HUDEP-2 (cell line): ENCODE data around the gene TBC1D1.
A peak's percentile ranks its signal among the peaks of the same experiment; 100 is the strongest.

Experiments
- DNase-seq, 76 experiments: peaks; one replicate each; lab custom pipeline; 2025; ENCODE audit not compliant: unreplicated experiment in 76 of 76; lab: John Stamatoyannopoulos, UW

The TBC1D1 gene

DNA sequence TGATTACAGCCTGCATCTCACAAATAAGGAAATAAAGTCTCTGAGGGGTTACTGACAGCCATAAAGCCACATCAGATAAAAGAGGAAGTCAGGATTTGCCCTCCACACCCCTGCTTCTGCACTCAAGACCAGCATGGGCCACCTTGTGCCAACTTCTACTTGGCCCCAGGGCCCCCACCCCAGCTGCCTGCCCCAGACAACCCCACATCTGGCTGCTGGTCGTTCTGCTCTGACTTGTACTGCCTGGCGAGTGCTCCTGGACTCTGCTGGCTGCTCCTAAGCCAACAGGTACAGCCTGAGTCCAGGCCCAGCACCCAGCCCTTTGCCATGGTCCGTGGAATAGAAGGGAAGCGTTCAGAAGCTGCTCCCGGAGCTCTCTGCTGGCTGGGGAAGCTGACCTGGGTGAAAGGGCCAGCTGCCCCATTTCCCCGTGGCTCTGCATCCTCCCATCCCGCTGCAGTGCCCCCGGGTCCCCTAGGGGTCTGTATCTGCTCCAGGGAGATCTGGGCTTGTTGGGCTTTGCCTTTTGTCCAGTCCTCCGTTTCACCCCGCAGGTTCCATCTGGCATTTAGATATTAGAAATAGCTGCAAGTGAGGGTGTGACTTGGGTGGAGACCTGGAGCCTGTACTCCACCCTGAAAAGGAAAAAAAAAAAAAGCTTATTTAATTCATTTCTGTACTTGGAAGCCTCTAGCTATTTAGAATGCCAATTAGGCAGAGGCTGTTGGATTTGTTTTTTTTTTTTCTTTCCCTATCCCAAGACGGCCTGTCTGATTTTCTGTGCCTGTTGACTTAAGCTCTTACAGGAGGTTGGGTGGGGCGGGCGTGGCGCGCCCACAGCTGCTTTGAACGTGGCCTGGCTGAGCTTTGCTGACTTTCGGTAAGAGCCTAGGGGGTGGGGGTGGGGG lies 264.1 kb downstream of the TBC1D1 start:
- DNase-seq, result peak in 39 of 76 experiments; percentile 1 to 46 (median 19)

DNA sequence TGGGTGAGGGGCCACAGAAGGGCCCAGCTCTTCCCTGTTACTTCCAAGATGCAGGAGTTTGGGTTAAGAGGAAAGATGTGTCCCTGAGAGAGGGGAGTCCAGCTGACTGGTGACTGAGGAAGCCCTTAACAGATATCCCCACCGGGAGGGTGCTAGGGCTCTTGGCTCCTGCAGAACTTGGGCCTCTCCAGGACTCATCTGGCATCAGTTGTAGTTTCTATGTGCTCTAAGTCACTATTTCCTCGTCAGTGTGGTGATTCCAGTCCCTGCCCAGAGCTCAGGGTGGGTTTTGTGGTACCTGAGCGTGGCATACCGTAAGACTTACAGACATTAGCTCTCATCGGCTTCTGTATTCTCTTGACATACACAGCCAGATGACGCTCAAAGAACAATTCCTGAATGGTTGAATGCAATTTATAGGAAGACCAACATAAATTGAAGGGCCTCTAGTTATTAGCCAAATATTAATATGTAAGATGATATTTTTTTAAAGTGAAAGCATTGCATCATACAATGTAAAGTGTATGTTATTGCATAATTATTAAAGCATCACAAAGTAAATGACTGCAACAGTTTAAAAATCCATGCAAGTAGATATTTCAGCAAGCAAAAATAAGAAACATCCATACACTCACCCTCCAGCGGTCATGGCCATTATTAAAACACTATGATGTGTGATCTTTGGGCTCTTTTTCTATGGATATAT lies 264.9 kb downstream of the TBC1D1 start:
- DNase-seq, result peak in 3 of 76 experiments; percentile 13 to 38 (median 37)

DNA sequence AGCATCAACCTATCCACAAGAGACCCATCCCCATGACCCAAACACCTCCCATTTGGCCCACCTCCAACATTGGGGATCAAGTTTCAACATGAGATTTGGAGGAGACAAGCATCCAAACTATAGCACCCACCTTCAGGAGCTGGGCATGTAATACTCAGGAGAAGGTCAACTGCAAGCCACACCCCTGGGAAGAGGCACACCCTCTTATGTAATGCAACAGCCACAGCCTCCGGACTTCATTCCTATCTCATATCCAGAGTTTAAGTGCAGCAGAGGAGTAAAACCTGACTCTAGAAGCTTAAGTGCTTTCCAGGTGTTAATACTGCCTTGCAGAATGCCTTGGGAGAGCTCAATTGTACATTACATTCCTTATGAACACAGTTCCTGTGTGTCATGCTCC lies 266.7 kb downstream of the TBC1D1 start:
- DNase-seq, result peak in 3 of 76 experiments; percentile 5 to 11 (median 10)

DNA sequence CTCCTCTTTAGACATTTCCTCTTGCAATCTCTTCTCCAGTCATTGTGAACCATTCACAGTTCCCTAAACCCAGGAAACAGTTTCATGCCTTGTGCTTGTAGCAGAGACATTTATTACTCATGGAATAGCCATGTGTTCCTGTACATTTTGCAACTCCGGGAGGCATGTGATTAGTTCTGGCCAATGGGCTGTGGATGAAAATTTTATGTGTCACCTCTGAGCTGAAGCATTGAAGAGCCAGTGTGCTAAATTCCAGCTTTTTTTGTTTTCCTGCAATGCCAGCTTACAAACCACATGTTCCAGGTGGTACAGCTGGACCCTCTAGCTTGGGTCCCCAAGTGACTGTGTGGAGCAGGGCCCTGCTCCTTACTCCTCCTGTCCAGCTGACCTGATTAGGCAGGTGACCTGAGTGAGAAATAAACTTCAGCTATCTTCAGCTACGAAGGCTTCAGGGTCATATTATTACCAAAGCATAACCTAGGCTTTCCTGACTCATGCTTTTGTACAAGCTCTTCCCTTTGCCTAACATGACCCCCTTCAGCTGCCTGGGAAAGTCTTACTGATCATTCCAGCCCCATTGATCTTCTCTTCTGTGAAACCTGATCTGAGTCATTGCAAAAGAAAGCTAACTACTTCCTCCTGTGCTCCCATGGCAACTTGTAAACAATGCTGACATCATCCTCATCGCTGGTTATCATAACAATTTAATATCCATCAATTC lies 269.8 kb downstream of the TBC1D1 start:
- DNase-seq, result peak in 3 of 76 experiments; percentile 1 to 19 (median 6)

DNA sequence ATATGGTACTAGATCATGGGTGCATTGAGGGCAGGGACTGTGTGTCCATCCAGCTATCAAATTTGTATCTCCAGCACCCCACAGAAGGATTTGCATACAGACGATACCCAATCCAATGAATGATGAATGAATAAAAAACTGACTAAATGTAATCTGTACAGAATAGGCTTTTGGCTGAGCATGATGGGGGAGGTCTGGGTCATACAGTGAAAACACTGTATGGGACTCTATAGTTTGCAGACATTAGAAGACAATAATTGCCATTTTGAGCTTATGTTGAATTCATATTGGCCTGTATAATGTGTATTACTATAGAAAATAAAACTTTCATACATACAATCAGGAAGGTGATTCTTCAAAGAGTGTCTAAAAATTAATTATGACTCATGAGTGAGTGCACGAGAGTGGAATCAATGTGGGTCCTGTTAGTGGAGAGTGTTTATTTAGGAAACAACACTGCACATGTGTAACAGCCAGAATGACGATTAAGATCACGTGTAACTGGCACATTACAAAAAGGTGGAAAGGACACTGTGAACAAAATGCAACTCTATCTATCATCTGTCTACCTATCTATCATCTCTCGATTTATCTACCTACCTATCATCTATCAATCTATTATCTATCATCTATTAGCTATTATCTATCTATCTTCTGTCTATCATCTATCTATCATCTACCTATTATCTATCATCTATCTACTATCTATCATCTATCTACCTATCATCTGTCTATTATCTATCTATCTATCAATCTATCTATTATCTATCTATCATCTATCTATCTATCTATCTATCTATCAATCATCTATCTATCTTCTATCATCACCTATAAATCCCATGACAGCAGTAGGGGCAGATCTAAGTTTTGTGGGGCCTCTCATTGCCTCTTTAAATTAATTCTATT lies 270.6 kb downstream of the TBC1D1 start:
- DNase-seq, result no peak

DNA sequence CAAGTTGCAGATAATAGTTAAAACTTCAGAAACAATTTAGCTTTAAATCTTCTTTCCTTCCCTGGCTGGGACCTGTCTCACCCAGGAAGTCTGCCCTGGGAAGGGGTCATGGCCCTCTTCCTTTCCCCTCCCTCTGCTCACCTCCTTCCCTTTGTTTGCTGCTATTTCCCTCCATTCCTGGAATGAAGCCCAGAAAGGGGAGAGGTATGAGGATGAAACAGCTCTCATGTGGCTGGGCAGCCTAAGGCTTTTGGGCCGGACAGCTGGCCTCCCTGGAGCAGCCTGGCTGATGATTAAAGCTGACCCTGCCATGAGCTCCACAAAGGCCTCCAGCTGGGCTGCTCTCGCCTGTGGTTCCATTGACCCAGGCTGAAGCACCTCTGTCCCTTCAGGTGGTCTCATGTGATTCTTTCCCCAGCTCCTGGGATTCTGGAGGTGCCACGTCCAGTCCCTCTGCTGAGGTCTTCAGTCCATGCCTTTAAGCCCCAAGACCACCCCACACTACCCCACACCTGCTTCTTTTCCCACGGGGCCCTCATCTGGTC lies 271.4 kb downstream of the TBC1D1 start:
- DNase-seq, result no peak

DNA sequence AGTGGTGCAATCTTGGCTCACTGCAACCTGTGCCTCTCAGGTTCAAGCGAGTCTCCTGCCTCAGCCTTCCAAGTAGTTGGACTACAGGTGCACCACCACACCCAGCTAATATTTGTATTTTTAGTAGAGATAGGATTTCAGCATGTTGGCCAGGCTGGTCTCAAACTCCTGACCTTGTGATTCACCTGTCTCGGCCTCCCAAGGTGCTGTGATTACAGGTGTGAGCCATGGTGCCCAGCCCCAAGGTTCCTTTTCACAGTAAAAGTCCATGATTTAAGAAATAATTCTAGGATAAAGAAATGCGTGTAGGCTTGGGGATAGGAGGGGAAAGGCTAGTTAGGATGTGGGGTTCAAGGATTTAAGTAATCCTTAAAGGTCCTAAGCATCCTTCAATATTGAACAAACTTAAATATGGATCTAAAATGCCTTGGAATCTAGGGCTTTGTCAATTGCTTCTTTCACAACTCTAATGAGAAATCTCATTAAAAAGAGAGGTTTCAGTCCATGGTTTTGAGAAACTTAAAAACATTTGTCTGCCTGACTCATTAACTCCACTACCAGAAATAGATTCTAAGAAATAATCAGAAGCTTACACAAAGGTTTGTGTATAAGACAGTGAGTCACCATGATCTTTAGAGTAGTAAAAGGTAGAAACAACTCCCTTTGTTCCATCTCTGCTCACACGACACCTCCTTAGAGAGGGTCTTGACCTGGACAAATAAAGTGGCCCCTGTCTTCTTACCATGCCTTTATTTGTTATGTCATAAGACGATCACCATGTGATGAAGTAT lies 272.5 kb downstream of the TBC1D1 start:
- no peak for DNase-seq

DNA sequence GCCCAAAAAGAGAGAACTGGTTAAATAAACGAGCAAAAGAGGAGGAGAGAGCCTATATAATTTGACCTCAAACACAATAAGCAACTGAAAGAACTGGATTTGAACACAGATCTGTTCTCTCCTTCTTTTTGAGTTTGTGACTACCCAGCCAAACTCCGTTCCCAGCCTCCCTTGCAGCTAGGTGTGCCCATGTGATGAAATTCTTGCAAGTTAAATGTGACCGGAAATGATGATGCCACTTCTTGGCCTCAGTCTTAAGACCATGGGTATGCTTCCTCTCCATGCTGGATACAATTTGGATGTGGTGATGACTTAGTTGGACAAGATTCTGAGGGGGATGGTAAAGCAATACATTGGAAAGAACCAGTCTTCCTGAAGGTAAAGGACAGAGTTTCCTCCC lies 273.5 kb downstream of the TBC1D1 start:
- DNase-seq, result no peak

DNA sequence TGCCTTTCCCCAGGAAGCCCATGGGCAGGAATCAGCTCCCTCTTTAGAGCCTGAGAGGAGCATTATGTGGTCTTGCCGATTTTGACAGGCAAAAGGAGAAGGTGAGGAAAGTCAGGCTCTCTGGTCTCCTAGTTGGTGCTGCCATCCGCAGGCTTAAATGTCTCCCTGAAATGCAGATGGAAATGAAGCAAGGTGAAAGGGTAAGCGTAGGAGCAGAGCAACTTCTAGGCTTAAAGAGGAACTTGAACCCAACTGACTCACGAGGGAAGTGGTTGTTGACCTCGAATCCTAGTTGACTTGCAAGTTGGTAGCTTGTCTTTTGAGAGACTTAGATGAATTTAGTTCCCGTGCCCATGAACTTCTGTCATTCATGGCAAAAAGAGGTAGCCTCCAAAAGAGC lies 275.2 kb downstream of the TBC1D1 start:
- no peak for DNase-seq

DNA sequence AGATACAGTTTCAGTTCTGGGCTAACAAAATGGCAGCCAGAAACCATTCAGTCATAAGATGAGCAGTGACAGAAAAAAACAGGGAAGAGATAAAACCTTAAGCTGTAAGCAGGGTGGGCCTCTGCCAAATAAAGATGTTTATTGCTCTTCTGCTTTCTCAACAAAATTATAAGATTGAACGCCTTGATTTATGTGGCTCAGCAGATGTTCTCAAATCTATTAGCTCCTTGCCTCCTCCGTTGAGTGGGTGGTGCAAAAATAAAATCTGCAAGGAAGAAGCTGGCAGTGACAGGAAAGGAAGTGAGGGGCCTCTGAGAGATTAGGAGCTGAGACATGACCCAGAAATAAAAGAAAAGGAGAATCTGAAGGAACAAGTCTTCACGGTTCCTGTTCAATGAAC lies 275.9 kb downstream of the TBC1D1 start:
- no peak for DNase-seq

DNA sequence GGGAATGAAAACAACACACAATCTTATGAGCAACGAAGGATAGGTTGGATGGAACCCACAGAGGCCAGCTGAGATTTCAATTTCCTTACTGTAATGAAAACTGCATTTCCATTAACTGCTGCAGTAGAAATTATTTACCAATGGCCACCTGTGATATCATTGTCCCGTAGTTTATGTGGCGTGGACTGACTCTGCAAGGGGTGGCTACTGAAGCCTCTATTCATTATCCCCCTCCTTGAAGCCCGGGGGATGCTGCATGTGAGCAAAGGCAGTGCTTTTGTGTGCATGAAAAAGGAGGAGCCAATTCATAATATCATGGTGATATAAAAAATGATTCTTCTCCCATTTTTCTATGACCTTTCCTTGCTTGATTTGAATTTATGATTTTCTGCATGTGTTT lies 277.1 kb downstream of the TBC1D1 start:
- no peak for DNase-seq

DNA sequence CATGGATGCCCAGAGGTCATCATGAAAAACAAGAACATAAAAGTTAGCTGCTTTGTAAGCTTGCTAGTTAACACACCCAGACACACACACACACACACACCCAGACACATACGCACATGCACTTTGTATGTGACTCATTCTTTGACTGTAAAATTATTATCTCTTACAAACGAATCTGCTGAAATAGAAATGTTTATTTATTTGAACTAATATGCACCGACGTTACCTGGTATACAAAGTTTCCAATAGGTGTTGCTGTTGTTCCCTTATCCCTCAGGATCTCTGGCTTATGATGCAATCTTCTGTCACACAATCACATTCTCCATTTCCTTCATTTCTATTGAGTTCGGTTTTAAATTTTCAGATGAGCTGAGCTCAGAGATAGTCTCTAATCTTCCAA lies 278.6 kb downstream of the TBC1D1 start:
- DNase-seq, result no peak

DNA sequence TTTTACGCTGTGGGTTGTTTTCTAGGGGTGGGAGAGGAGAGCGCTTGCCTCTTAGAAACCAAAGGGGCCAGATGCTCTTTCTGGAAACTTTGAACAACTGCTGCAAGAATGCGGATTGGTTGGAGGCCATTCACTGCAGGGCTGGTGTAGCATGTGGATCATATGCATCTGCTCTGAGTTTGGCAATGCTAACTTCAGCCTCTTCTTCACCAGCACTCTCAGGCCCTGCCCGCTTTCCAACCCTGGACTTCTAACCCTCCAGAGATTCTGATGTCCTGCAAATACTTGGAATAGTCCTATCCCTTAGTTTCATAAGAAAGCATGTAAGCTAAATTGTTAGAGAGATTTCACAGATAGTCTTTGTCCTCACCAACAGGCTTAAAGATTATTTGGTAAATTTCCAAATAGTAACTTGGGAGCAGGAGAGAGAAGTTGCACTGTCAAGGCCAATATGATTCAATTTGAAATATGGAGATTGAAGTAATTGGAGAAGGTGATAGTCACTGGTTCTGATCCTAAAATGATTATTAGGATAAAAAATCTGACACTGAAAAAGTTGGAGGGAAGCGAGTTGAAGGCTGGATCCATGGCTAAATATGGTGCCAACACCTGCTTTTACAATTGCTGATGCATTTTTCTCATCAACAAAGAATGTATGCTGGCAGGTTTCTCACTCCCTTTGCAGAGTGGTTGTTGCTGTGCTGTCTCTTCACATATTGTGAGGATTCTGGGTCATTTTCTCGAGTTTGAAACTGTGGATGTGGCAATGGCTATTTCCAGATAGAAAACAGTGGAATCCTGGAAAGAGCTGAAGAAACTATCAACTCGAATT lies 279.7 kb downstream of the TBC1D1 start:
- DNase-seq, result no peak

DNA sequence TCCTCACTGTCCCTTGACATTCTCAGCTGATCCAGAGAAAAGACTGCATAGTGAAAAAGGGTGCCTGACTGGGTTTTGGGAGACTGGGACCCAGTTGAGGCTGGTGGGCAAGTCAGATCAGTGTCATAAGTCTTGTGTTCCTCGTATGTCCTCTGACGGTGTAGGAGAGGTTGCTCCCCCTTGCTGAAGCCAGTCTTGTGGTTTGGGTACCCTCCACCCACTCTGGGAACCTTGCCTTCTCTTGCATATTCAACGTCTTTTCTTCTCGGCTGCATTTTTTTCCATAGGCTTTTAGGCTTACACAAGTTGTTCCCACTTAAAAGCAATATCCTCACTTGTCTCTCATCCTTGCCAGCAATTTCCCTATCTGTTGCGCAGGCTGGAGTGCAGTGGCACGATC lies 281.2 kb downstream of the TBC1D1 start:
- no peak for DNase-seq

DNA sequence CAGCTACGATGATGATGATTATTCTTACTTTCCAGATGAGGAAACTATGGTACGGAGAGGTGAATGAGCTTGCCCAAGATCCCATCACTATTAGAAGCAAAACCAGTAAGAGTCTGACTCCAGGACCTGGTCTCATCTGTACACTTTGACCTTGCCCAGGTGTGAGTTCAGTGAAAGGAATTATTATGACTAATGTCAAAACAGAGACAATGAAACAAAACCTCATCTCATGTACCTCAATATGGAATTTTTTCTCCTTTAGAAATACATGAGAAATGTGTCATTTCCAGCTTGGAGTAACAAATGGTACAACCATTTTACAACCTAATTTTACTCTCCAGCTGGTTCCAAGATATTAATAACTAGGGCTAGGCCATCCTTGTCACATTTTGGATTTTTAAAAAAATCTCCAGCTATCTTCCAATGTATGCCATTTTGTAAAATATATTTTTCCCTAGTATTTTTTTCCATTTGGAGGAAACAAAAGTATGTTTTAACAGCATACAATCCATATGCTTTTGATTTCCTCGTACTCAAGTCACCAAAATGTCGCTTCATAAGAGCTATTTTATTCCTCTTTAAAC lies 283.1 kb downstream of the TBC1D1 start:
- DNase-seq, result no peak

DNA sequence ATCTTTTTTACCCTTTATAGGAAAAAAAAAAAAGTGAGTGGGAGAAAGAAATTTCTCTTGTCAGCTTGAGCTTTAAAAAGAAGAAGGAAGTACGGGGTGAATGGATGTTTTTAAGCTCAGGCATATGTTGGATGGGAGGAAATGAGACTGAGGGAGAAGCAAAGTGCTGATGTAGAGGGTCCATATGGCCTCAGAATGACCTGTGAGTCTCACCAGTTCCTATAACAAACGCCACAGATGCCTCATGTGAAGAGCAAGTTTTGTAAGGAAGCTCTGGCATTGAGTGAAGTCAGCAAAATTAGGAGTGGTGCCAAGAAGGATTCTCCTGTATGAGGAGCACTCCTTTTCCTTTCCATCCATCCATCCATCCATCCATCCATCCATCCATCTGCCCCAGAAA lies 283.9 kb downstream of the TBC1D1 start:
- no peak for DNase-seq

DNA sequence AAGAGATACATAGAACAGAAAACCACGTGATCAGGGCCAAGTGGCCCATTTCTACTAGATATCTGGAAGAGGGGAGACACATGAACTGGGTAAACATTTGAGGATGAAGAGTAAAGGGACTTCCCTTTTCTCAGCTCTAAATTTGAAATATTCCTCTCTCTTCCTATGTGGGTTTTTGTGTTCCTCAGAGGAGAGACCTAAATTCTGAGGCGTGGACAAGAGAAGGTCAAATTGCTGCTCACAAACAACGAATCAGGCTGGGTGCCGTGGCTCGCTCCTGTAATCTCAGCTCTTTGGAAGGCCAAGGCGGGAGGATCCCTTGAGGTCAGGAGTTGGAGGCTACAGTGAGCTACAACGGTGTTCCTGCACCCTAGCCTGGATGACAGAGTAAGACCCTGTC lies 285.3 kb downstream of the TBC1D1 start:
- DNase-seq, result no peak

DNA sequence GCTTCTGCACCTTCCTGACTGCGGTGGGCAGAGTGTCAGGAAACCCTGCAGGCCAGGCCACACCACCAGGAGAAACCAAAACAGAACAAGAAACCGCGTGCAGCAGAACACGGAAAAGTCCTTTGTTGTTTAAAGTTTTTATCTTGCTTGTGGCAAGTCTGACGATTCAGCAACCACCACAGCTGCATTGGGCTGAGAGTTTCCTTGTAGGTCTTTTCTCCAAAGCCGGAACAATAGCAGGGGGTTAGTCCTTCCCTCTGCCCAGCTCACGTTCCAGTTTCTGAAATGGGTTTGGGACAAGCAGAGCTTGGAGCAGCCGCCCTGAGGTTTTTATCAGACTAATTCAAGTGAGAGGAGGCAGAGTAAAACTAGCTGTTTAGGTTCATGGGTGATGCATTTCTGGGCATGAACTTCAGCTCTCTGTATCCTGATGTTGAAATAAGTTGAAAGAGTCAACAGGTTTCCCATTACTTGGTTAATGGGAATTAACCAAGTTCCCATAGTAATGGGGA lies 286.2 kb downstream of the TBC1D1 start:
- peak in 22 of 76 experiments; percentile 2 to 51 (median 18) for DNase-seq
